GM18508 (cell line): ENCODE data around the gene KRT12.

ENCODE experiments used
- ATAC-seq: cut with Tn5 transposase; IDR thresholded peaks from one replicate; pipeline ENCODE4 v1.9.1; 2021; ENCODE audit warnings: moderate number of reproducible peaks; ENCODE audit not compliant: insufficient read depth, unreplicated experiment

KRT12 gene

DNA sequence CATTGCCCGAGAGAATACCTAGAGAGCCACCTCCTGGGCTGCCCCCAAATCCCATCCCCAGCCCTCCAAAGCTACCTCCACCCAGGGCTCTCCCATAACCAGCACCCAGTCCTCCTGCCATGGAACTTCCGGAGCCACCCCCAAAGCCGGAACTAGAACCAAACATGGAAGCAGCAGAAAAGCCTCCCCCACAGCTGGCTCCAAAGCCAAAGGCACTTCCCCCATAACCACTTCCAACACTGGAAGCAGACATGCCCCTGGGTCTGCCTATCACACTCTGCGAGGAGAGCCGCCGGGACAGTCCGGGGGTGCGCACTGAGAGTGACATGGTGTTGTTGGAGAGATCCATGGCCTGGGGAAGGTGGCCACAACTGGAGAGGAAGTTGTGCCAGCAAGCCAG, at the start of gene KRT12:
KRT12 (minus strand) TSS at position 386 of the 400 bp plus-strand sequence; CDS start at position 349, 37 bp downstream.
- no peak for ATAC-seq

DNA sequence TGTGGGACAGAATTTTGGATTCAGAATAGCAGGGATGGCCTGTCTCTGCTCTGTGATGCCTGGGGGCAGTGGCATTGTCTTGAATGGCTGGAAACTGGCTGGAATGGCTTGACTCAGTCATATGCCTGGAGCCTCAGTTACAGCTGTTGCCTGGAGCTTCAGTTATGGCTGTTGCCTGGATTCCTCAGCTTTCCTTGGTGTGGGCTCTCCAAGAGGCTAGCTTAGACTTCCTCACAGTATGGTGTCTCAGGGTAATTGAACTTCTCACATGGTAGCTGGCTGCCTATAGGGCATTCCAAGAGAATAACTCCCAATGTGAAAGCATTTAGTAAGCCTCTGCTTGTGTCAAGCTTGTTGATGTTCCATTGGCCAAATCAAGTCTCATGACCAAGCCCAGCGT, 49.3 kb upstream of the KRT12 start:
- ATAC-seq, result no peak

DNA sequence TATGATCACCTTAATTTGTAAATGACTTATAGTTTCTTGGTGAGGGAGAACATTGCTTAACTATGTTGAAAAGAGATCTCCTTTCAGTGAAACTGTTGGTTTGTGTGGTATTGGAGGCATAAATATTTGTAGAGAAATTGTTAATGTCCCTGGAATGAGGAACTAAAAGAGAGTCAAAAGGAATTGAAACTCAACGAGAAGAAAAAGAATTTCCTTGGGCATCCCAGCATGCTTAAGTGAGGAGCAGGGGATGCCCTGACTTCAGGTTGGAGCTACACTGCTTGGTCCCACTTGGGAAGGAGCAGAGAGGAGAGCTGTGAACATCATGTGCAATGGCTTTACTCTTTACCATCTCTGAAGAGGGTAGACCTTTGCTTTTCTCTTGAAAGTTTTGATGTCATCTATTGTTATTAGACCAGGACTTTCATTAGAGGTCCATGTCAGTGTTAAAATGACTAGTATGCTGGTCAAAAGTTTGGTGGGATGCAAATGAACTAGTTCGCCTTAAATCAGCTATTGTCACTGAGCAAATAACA, 48.8 kb upstream of the KRT12 start:
- ATAC-seq, result no peak

DNA sequence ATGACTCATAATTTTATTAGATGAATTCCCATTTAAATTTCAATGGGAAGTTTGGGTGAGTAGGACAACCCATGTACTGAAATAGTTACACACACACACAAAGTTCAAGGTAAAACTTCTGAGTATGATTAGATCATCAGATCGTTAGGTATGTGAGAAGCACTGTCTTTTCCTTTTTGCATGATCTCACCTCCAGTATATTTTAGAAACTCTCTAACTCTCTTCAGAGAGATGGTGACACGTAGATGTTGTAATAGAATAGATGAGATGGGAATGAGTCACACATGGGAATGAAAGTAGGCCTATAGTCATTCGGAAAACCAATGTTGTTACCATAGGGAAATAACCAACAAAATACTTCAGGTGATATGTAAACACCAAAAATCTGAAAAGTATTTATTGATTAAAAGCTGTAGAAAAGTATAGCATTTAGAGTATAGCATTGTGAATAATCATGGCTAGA, 48.2 kb upstream of the KRT12 start:
- no peak for ATAC-seq

DNA sequence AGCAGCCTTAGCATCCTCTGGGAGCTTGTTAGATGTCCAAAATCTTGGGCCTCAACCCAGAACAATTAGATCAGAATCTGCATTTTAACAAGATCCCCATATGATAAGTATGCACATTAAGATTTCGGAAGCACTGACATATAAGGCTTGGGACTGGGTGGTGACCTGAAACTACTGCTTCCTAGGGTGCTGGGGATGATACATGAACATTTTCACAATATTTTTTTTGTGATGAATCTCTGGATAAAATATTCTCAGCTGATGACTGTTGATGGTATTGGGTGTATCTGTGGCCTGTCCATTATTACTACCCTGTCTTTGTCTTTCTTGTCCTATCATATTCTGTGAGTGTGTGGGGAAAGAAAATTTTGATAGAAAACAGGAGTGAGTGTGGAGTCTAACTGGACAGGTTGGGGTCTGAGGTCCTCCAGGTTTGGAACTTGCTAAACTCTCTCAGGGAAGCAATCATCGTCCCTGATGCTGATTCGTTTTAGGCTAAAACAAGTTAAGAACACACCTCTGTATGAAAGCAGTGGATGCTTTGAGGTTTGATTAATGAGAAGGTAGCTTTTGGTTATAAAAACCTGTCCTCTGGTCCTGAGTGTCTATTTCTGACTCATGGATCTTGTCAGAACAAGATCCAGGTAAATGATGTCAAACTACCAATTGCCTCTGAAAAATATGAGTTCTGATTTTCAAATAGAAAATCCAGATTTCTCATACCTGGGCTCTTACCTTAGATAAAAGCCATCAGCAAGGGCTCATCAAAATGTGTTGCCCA, 47.2 kb upstream of the KRT12 start:
- no peak for ATAC-seq

DNA sequence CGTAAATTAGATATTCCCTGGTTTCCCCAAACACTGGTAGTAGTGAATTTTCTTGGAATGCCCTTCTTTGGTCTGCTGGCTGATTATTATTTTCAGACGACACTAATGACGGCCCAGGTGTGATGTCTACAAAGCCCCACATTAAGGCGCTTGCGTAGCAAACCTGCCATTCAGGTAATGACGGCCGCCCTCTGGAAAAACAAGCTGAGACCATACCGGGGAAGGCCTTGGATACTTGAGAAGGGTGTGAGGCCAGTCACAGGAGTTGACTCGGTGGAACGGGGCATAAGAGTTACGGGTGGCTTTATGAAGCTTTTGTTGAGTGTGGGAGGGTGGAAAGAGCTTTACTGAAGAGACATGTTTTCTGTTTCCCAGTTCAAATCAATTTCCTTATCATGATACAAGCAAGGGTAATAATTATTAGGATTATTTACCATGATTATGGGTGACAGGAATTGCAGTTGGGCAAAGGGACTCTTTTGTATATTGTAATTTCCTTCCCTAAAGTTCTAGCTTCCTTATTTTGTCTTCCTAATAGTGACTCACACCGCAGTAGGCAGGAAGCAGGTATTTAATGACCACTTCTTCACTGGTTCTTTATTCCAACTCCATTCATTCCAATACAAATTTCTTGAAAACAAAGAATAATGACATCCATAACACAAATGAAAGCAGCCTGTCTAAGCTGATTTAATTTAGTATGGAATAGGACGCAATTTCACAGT, 45.6 kb upstream of the KRT12 start:
- ATAC-seq, result no peak

DNA sequence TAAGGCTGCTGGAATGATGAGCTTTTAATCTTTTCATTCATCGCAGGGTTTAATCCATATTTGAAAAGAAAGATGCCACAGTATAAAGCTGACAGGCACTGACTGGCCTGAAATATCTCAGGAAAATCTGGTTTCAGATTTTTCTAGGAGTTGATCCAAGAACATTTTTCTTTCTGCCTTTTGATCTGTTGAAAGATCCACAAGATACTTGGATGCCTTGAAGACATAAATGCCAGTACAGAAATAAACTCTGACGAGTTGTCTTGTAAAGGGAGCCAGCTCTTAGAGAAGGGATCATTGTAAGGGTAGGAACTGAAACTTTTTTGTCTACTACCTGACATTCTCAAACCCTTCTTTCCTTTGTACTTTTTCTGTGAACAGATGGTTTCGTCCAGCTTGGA, 43.4 kb upstream of the KRT12 start:
- no peak for ATAC-seq

DNA sequence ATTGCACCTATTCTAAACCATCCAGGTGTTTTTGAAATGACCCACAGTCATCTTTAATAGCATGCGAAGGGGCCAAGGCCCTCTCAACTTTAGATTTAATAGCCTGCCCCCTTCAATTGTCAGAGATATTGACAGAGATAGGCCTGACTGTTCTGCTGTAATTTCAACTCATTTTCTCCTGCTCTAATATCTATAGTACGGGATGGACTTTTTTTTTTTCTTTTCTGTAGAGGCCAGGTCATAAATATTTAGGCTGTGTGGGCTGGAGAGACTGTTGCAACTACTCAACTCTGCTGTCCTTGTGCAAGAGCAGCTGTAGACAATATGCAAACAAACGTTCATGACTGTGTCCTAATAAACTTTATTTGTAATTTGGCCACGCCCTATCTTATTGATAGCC, 42.7 kb upstream of the KRT12 start:
- no peak for ATAC-seq

DNA sequence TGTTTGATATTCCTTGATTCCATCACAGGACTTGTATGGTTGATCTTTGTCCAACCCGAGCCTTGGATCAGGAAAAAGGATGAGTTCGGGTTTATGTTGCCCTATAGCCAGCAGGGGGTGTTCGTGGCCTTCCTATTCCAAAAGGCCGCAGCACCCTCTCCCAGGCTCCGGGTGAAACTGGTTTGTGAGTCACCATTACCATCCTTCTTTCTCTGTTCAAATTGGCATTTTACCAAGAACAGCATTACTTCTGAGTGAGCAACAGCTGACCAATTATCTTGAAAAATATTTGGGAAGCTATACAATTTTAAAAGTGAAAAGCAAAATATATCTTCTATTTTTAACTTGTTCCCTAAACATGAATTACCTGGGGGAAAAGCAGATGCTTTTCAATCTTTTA, 42.3 kb upstream of the KRT12 start:
- ATAC-seq, result no peak

DNA sequence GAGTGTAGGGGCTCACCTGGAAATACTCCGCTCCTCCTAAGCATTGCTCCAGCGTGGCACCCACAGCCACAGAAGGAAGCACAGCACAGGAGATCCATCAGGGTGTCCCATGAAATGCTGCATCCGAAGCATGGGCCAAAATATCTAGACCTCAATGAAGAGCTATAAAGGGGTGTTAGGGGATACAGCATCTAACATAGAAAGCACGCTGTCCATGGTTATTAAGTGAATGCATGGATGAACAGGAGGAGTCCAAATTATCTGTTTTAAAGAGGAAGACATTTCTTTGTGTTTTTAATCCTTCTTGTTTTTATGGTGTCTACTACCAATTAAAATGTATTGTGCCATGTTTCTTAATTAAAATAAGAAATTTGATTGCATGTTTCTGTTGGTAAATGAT, 39.6 kb upstream of the KRT12 start:
- no peak for ATAC-seq

DNA sequence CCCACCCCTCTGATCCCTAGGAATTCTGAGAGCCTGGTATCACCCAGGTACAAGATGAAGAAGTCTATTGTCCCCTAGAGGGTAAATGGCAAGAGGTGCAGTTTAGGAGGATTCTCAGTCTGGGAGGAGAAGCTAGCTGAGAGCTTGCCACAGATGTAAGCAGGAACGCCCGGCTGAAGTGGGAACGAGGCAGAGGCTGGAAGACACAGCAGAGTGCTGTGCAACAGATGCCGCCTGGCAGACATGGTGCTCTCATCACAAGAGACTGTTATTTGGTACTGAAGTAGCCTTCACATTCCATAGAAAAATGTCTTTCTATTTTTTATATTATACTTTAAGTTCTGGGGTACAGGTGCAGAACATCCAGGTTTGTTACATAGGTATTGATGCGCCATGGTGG, 38.3 kb upstream of the KRT12 start:
- no peak for ATAC-seq

DNA sequence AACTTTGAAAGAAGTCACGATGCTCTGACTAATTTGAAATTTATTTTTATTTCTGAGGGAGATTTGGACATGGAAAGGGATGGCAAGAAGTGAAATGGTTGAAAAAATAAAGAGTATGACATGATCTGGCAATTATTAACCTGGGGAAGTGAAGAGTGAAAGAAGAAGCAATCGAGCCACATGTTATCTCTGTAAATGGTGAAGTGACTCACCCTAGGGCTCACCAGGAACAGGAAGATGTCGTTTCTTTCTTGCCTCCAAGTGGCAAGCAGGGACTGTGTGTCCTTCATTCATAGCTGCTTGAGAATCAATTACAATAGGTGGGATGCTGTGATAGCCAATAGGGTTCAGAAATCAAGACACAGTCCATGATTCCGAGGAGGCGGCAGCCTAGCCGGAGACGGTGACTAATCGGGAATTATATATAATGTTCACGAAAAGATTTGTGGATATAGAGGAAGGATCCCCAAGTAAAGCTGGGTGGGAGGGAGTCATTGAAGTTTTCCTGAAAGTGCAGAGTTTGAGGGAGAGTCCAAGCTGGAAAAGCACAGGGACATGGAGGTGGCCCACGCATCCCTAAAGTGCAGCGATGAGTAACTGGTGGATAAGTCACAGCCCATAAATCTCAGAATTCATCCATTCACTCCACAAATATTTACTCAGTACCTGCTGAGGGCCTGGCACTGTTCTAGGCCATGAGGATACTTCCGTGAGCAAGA, 36.3 kb upstream of the KRT12 start:
- ATAC-seq, result no peak

DNA sequence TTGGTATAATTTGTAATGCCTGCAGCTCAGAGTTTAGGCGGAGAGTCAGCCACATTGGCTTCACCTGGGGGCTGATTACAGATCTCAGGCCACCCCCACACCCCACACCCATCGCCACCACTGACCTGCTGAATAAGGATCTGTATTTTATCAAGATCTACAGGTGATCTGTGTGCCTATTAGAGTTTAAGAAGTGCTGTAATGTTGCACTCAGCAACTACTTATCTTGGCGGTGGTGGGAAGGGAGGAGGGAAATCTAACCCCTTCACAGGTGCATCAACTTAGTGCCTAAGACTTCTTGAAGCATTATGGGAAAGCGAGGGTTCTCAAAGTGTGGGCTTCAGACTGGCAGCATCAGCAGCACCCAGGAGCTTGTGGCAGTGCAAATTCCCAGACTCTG, 35.5 kb upstream of the KRT12 start:
- no peak for ATAC-seq

DNA sequence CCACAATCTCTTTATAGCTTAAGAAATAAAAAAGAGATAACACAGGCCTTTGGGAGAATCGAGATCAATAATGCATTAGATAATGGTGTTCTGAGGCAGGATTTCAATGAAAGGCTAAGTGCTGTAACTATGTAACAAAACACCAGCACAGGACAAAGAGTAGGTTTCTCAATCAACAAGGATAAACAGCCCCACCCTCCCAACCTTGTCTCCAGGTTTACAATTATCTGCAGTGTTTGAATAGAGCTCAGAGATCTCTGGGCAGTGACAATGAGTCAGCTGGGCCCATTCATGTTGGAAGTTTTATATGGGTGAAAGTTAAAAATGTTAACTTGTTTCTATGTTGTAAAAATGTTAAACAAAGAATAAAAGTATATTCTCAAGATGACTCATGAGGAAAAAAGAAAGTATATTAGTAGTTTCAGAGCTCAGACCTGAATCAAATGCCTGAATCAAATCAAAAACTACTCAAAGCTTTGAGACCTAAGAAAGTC, 35.0 kb upstream of the KRT12 start:
- no peak for ATAC-seq

DNA sequence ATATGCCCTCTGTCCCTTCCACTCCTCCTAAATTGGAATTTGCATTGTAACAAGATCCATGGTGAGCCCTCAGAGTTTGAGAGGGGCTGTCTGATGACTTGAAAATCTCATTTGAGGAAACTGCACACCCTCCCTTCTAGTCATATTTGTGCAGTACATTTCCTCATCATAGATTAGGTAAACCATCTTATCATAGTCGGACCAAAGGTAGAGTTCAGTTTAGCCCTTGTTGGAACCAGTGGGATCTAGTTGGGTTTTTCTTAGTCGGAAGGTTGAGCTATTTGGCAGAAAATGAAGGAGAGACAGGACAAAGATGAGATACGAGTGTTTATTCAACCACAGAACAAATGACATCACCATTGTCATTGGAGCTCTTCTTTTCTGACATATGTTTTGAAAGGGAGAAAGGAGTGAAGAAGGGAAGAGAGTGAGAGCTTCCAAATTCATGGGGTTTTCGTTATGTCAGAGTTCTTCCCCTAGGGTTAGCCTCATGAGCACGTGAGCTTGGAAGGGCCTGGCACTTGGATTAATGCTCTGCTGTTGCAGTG, 33.9 kb upstream of the KRT12 start:
- ATAC-seq, result no peak

DNA sequence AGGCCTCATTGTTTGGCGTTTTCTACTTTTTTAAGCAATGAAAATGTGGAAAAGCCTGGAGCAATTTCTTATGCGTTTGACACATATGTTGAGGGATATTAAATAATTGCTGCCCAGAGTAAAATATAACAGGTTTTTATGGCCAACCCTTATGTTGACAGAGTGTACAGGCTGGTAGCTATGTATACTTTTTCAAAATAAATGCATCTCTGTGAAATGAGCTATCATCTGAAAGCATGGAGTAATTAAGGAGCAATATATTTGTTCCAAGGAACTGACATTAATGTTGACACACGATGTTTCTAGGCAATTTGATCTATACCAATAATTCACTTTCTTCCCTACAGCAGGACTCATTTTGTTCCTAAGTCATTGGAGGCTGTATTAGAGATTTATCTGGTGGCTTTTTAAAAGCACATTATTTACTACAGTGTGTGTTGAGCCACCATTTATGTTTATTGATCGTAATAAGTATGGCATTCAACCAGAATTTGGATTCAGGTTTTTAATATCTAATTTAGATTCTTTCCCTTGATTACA, 30.0 kb upstream of the KRT12 start:
- no peak for ATAC-seq

DNA sequence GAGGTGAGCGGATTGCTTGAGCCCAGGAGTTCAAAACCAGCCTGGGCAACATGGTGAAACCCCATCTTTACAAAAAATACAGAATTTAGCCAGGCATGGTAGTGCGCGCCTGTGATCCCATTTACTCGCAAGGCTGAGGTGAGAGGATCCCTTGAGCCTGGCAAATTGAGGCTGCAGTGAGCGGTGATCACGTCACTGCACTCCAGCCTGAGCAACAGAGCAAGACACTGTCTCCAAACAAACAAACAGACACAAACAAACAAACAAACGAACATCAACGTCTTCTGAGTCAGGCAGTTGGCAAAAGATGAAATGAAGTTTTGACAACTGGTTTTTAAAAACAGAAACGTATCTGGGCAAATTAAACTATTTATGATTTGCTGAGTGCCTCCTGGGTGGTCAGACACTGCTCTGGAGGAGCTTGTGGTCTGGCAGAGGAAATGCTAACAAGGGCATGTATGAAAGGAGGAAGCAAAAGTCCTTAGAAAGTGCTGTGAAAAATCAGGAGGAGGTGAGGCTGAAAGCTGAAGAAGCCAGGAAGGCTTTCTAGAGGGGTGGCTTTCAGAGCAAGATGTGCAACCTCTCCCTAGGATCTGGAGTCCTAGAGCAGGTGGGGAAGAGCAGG, 28.2 kb upstream of the KRT12 start:
- ATAC-seq, result no peak

DNA sequence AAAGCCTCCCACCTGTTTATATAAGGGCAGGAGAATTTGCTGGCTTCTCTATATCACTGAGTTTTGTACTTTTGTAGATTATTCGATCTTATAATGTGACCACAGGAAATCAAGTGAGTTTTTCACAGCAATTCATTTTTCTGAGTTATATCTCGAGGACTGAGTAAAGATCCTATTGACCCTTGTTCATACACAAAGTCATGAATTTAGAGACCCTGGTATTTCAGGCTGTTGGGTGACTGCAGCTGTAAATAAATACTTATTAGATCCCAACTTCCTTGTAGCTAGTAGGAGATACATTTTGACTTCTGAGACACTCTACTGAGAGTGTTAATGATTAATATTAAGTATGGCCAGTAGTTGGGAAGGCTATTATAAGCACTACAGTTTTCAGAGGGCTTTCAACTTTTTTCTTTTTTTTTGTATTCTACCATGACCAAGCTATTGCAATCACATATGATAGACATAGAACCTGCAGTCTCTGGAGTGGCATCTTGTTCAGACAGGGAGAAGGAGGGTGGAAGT, 21.2 kb upstream of the KRT12 start:
- ATAC-seq, result no peak

DNA sequence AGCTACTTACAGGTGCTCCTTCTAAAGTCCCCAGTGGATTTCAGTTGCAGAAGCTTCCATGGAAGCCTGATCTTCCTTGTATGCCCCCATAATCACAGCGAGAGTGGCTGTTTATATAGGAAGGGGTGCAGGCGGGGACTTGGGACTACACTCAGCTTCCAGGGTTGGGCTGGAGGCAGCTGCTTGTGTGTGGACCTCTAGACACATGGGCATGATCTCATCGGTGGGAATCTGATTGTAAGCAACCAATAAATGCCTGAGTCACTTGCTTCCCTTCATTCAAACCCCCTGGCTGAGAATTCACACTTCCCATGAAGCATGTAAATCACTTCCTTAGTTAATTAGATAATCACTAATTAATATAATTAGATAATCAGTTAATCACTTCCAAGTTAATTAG, 19.1 kb upstream of the KRT12 start:
- ATAC-seq, result no peak
